ENCODE results near the gene POLR3A. TPM values are rescaled to one million over a fixed set of nuclear protein-coding genes. Genes with fewer than 3 reads are reported as not detected.

The POLR3A gene
- polyA plus RNA-seq, 4 donors, result 16.1 to 19.7 (median 17.9) TPM

DNA sequence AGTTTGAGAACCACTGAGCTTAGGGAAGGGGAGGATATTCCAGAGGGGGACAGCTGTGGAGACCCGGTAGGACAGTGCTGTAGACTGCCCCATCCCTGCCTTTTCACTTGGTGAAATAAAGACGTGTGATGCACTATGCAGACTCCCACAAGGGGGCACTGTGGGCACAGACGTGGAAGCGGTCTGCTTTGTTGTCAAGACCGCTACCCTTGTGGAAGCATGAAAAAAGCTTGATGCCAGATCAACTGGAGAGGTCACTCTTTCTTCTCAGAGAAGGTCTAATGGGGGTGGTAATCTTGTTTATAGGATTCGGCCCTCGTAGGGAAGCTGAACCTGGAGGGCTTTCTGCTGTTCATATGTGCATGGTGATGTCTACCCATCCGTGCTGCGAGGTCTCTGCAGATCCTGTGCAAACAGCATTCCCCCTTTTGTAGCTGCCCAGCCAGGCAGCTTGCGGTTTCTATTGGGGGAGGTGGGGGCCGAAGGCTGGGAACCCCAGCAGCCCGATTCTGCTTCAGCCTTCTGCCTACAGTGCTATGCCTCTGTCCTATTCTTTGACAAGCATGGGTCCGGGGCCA, 18.1 kb upstream of the POLR3A start:
- peak; percentile 78 to 88 (median 81) for DNase-seq (ENCODE audit: low read depth in 4 of 4, low spot score in 3 of 4)

GRCh38 chr10:78046711-78047269, 17.5 kb upstream of the POLR3A start:
- DNase-seq (ENCODE audit: low read depth in 4 of 4, low spot score in 3 of 4), result no peak

DNA sequence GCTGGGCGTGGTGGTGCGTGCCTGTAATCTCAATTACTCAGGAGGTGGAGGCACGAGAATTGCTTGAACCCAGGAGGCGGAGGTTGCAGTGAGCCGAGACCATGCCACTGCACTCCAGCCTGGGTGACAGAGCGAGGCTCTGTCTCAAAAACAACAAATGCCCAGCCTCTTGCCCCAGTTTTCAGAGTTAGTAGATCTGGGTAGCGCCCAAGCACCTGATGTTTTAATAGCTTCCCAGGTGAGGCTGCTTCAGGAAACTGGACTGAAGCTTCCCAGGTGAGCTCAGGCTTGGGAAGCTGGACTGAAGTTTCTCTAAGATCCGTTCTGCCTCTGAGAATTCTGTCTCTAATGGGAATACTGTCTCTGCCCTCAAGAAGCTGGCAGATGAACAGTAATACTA, 16.5 kb upstream of the POLR3A start:
- DNase-seq (ENCODE audit: low read depth in 4 of 4, low spot score in 3 of 4), result no peak

- no peak for DNase-seq (ENCODE audit: low read depth in 4 of 4, low spot score in 3 of 4)
These were observed 15.9 kb upstream of the POLR3A start for GRCh38 chr10:78045237-78045636.

- no peak for DNase-seq (ENCODE audit: low read depth in 4 of 4, low spot score in 3 of 4)
These were observed 15.4 kb upstream of the POLR3A start for GRCh38 chr10:78044699-78045098.

- no peak for DNase-seq (ENCODE audit: low read depth in 4 of 4, low spot score in 3 of 4)
These were observed 14.9 kb upstream of the POLR3A start for GRCh38 chr10:78044179-78044578.

DNA sequence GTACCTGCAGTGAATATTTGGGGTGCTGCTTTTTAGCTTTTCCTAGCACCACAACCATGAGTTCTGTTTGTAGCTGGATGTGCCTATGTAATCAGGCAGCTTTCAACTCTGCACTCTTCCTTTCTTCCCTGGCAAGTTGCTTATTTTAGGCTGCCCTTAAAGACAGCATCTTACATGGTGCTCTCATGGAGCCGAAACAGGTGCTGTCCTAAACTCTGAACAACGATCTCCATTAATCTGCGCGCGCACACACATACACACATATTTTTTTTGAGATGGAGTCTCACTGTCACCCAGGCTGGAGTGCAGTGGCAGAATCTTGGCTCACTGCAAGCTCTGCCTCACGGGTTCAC, 13.4 kb upstream of the POLR3A start:
- DNase-seq (ENCODE audit: low read depth in 4 of 4, low spot score in 3 of 4), result no peak

GRCh38 chr10:78042058-78042751, 12.9 kb upstream of the POLR3A start:
- no peak for DNase-seq (ENCODE audit: low read depth in 4 of 4, low spot score in 3 of 4)

DNA sequence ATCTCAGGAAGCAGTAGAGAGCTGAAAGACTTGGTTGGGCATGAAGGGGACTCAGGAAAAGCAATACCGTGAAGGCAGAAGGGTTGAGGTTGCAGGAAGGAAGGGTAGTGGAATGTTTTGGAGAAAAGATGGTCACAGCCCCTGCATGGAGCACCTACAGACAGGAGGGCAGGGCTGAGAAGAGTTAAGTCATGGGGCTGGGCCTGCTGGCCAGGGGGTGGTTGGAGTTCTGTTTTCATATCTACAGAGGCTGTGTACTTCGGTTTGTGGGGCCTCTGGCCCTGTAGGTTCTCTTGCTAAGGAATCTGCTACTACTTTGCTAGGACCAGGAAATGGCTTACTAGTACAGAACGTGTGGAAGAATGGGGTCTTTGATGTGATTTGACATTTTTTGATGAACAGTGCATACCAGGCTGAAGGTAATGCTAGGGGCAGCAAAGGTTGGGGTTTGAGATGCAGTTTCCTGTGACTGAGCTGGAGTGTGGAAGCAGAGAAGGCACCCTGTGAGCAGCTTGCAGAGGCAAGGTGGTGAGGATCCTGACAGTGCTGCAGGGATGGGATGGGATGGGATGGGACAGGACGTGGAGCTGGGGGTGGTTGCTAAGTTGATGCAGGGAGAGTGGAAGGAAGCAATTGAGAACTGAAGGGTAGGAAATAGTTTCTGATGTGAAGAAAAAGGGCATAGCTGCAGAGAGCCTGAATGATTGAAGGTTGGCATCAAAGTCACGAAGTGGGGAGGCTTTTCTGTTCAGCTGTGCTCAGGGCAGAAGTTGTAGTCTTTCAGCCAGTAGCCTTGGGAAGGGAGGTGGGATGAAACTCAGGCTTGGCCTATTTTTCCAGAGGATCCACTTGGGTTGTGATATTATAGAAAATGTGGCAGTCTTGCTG, 12.1 kb upstream of the POLR3A start:
- no peak for DNase-seq (ENCODE audit: low read depth in 4 of 4, low spot score in 3 of 4)

- DNase-seq (ENCODE audit: low read depth in 4 of 4, low spot score in 3 of 4), result no peak
These were observed 10.4 kb upstream of the POLR3A start for GRCh38 chr10:78039743-78040142.

DNA sequence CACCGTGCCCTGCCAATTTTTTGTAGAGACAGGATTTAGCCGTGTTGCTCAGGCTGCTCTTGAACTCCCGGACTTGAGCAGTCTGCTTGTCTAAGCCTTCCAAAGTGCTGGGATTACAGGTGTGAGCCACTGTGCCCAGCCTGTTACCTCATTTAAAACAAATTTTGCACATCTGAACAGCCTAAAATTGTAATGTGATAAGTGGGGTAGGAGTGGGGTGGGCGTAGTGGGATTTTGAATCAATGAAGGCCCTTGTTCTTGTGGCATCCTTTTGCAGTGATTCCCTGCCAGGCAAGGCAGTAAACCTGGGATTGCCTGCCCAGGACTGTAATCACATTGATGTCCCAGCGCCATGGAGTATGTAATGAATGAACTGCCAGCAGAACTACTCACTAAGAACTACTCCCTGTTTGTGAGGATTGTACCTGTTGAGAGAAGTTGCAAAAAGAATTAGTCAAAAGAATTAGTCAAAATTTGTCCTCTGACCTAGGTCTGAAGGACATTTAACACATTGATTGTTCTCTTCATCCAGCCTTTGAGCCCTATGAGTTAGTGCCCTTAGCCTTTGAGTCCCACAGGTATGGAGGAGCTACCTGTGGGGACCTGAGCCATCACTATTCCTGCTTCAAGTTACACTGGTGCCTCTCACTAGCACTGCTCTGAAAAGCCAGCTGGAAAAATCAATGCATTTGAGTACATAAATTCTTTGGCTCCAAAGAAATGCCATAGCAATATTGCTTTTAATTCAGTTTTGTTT, 9.7 kb upstream of the POLR3A start:
- no peak for DNase-seq (ENCODE audit: low read depth in 4 of 4, low spot score in 3 of 4)

DNA sequence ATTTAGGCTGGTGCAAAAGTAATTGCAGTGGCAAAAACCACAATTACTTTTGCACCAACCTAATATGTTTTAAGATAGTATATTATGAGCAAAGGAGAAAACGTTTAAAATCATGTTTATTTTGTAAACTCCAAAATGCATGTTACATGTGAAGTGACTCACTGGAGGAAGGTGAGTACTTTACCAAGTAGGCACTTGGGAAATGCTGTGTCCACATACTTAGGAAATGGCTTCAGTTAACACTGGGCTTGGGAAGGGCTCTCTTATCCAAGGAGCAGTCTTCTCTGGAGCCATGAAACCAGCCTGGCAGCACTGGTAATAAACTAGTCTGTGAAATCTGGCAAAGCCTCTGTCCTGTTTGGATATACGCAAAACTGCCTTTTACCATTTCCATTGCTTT, 8.8 kb upstream of the POLR3A start:
- DNase-seq (ENCODE audit: low read depth in 4 of 4, low spot score in 3 of 4), result no peak

GRCh38 chr10:78035933-78036583, 6.7 kb upstream of the POLR3A start:
- DNase-seq (ENCODE audit: low read depth in 4 of 4, low spot score in 3 of 4), result no peak

- DNase-seq (ENCODE audit: low read depth in 4 of 4, low spot score in 3 of 4), result no peak
These were observed 6.1 kb upstream of the POLR3A start for GRCh38 chr10:78035437-78035836.

- DNase-seq (ENCODE audit: low read depth in 4 of 4, low spot score in 3 of 4), result no peak
These were observed 5.7 kb upstream of the POLR3A start for GRCh38 chr10:78035025-78035424.

GRCh38 chr10:78033637-78034470, 4.5 kb upstream of the POLR3A start, which contains the start of gene RPS24:
Gene RPS24, plus strand, starts transcription at chr10:78033863. Its CDS starts 39 bp downstream, at chr10:78033902.
- peak; percentile 93 to 96 (median 94) for DNase-seq (ENCODE audit: low read depth in 4 of 4, low spot score in 3 of 4)

- no peak for DNase-seq (ENCODE audit: low read depth in 4 of 4, low spot score in 3 of 4)
These were observed 4.0 kb upstream of the POLR3A start for GRCh38 chr10:78033387-78033636.

GRCh38 chr10:78028438-78029268, 662 bp downstream of the POLR3A start:
- DNase-seq (ENCODE audit: low read depth in 4 of 4, low spot score in 3 of 4), result peak in 1 of 4 donors; percentile 29
